K562 (cell line): Measurements from ENCODE around the gene DCDC2. TPM values are rescaled to one million over a fixed set of nuclear protein-coding genes. Genes with fewer than 3 reads are reported as not detected.

Experiments used
- ARID2 ChIP-seq: fragments of 450-650 bp; IDR thresholded peaks from 2 replicates; pipeline ENCODE4 v1.6.1; 2017; ENCODE audit warnings: antibody characterized with exemption, mild to moderate bottlenecking
- HDAC6 ChIP-seq: IDR thresholded peaks from 2 replicates; pipeline ENCODE4 v1.6.1; 2012; ENCODE audit warnings: low read depth, mild to moderate bottlenecking, control low read depth, inconsistent platforms, low read length, moderate library complexity
- JUND ChIP-seq, 2 experiments: IDR thresholded peaks; 2 replicates in 1 of 2; 3 replicates in 1 of 2; pipeline ENCODE4 v1.6.1; 2011; ENCODE audit warnings: borderline replicate concordance in 2 of 2, low read depth in 2 of 2, low read length in 2 of 2, improper control_type of control experiment in 1 of 2, missing biosample characterization in 1 of 2, missing genetic modification characterization in 1 of 2, missing genetic modification reagents in 1 of 2
- MCM2 ChIP-seq: fragments of 450-650 bp; IDR thresholded peaks from 2 replicates; pipeline ENCODE4 v1.6.1; 2017; ENCODE audit warnings: low read depth, mild to moderate bottlenecking
- NRF1 ChIP-seq, 2 experiments: fragments of 450-650 bp; IDR thresholded peaks in 1 of 2; conservative IDR thresholded peaks in 1 of 2; 2 replicates each; pipeline ENCODE4 v1.6.1; 2014; ENCODE audit warnings: mild to moderate bottlenecking in 2 of 2
- POU5F1 ChIP-seq: fragments of 150-350 bp; IDR thresholded peaks from 2 replicates; pipeline ENCODE4 v1.6.1; 2014; ENCODE audit warnings: borderline replicate concordance, low read length, low read depth, mild to moderate bottlenecking; ENCODE audit not compliant: partially characterized antibody
- SOX6 ChIP-seq: fragments of 450-650 bp; IDR thresholded peaks from 2 replicates; pipeline ENCODE4 v1.6.1; 2014; ENCODE audit warnings: mild to moderate bottlenecking
- SUPT5H ChIP-seq: fragments of 450-650 bp; IDR thresholded peaks from 2 replicates; pipeline ENCODE4 v1.6.1; 2016
- U2AF1 ChIP-seq: fragments of 200-400 bp; formaldehyde crosslinking; optimal IDR thresholded peaks from 2 replicates; pipeline ENCODE3; 2017; ENCODE audit warnings: mild to moderate bottlenecking, low read depth, low read length, moderate library complexity
- XRCC4 ChIP-seq: IDR thresholded peaks from one replicate; pipeline ENCODE4 v1.6.1; 2011; ENCODE audit not compliant: insufficient read depth, insufficient read length; ENCODE audit errors: extremely low read depth
- ZNF431 ChIP-seq: sonication (generic); formaldehyde crosslinking; IDR thresholded peaks from 2 replicates; pipeline ENCODE4 v1.8.0; 2022; ENCODE audit warnings: mild to moderate bottlenecking, missing genetic modification reagents
- ZNF79 ChIP-seq: fragments of 250-450 bp; sonication (Bioruptor Pico); IDR thresholded peaks from 2 replicates; pipeline ENCODE4 v1.4.0; 2020; ENCODE audit warnings: low read depth, mild to moderate bottlenecking, moderate library complexity
- polyA plus RNA-seq, 8 experiments: library from polyadenylated mRNA; depleted of rRNA in 4 of 8; stranded (reverse) in 5 of 8; unstranded in 3 of 8; fragments of >200 nt; fragmentation: Nextera tagmentation in 2 of 8; fragmentation: Illumina TruSeq in 1 of 8; extraction: Ambion mirVana in 2 of 8; extraction: Trizol in 1 of 8; gene quantifications; 2 replicates each; pipeline versions ENCODE4 v1.2.1 to v1.2.3, GENCODE V29; 2011 to 2014; ENCODE audit warnings: inconsistent platforms in 1 of 8, missing spikeins in 1 of 8
- total RNA-seq, 7 experiments: library from RNA; depleted of rRNA in 6 of 7; stranded (reverse); fragments of >200 nt in 6 of 7; fragmentation: Illumina TruSeq in 2 of 7; extraction: Trizol in 2 of 7; gene quantifications; 2 replicates each; pipeline versions ENCODE4 v1.2.1 to v1.2.3, GENCODE V29; 2011 to 2021; ENCODE audit warnings: low replicate concordance in 1 of 7
- TF ChIP-seq, protein P1 (sequence below): fragments of 250-450 bp; sonication (Bioruptor Pico); IDR thresholded peaks from 2 replicates; pipeline ENCODE4 v1.5.1; 2021; ENCODE audit warnings: mild to moderate bottlenecking
- TF ChIP-seq, protein P2 (sequence below): fragments of 200-600 bp; sonication (generic); IDR thresholded peaks from one replicate; pipeline ENCODE4 v1.6.1; 2012; ENCODE audit warnings: mild to moderate bottlenecking, low read depth, low read length, inconsistent platforms

Gene DCDC2
- total and polyA plus RNA-seq, 9 of the 15 experiments (the other 6 are each of a cell fraction or from before 2014, with no cell fraction given), result 0.04 TPM; not detected in 8

DNA sequence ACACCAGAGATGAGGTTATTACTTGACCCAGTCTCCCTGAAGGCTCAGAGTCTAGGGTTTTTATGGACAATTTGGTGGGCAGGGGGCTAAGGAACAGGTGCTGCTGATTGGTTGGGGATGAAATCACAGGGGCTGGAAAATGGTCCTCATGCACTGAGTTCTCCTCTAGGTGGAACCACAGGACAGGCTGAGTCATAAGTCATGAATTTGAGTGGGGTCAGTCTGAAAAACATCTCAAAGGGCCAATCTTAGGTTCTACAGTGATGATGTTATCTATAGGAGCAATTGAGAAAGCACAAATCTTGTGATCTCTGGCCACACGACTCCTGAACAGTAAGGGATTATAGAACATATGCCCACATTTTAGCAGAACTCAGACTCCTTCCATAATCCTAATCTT lies 39.0 kb upstream of the DCDC2 start (continued):
- TF ChIP-seq, protein P1, sequence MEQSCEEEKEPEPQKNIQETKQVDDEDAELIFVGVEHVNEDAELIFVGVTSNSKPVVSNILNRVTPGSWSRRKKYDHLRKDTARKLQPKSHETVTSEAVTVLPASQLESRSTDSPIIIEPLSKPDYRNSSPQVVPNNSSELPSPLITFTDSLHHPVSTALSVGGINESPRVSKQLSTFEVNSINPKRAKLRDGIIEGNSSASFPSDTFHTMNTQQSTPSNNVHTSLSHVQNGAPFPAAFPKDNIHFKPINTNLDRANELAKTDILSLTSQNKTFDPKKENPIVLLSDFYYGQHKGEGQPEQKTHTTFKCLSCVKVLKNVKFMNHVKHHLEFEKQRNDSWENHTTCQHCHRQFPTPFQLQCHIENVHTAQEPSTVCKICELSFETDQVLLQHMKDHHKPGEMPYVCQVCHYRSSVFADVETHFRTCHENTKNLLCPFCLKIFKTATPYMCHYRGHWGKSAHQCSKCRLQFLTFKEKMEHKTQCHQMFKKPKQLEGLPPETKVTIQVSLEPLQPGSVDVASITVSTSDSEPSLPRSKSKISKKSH (CRISPR knock-in tag), result no peak
- no peak for TF ChIP-seq HDAC6
- TF ChIP-seq ZNF79, result no peak
- no peak for TF ChIP-seq SUPT5H
- no peak for TF ChIP-seq U2AF1
- no peak for TF ChIP-seq SOX6
- no peak for TF ChIP-seq POU5F1
- peak; percentile 16; the same call in 1 of the 2 replicates for TF ChIP-seq JUND (IDR thresholded peaks at IDR 0.05; ENCODE audit: borderline replicate concordance, low read depth, low read length)
- TF ChIP-seq JUND (tag; IDR thresholded peaks at IDR 0.05; ENCODE audit: borderline replicate concordance, low read depth, low read length), result no peak
- TF ChIP-seq ZNF431 (CRISPR knock-in tag), result no peak
- TF ChIP-seq ARID2, result no peak
- TF ChIP-seq MCM2, result no peak
- TF ChIP-seq, protein P2, sequence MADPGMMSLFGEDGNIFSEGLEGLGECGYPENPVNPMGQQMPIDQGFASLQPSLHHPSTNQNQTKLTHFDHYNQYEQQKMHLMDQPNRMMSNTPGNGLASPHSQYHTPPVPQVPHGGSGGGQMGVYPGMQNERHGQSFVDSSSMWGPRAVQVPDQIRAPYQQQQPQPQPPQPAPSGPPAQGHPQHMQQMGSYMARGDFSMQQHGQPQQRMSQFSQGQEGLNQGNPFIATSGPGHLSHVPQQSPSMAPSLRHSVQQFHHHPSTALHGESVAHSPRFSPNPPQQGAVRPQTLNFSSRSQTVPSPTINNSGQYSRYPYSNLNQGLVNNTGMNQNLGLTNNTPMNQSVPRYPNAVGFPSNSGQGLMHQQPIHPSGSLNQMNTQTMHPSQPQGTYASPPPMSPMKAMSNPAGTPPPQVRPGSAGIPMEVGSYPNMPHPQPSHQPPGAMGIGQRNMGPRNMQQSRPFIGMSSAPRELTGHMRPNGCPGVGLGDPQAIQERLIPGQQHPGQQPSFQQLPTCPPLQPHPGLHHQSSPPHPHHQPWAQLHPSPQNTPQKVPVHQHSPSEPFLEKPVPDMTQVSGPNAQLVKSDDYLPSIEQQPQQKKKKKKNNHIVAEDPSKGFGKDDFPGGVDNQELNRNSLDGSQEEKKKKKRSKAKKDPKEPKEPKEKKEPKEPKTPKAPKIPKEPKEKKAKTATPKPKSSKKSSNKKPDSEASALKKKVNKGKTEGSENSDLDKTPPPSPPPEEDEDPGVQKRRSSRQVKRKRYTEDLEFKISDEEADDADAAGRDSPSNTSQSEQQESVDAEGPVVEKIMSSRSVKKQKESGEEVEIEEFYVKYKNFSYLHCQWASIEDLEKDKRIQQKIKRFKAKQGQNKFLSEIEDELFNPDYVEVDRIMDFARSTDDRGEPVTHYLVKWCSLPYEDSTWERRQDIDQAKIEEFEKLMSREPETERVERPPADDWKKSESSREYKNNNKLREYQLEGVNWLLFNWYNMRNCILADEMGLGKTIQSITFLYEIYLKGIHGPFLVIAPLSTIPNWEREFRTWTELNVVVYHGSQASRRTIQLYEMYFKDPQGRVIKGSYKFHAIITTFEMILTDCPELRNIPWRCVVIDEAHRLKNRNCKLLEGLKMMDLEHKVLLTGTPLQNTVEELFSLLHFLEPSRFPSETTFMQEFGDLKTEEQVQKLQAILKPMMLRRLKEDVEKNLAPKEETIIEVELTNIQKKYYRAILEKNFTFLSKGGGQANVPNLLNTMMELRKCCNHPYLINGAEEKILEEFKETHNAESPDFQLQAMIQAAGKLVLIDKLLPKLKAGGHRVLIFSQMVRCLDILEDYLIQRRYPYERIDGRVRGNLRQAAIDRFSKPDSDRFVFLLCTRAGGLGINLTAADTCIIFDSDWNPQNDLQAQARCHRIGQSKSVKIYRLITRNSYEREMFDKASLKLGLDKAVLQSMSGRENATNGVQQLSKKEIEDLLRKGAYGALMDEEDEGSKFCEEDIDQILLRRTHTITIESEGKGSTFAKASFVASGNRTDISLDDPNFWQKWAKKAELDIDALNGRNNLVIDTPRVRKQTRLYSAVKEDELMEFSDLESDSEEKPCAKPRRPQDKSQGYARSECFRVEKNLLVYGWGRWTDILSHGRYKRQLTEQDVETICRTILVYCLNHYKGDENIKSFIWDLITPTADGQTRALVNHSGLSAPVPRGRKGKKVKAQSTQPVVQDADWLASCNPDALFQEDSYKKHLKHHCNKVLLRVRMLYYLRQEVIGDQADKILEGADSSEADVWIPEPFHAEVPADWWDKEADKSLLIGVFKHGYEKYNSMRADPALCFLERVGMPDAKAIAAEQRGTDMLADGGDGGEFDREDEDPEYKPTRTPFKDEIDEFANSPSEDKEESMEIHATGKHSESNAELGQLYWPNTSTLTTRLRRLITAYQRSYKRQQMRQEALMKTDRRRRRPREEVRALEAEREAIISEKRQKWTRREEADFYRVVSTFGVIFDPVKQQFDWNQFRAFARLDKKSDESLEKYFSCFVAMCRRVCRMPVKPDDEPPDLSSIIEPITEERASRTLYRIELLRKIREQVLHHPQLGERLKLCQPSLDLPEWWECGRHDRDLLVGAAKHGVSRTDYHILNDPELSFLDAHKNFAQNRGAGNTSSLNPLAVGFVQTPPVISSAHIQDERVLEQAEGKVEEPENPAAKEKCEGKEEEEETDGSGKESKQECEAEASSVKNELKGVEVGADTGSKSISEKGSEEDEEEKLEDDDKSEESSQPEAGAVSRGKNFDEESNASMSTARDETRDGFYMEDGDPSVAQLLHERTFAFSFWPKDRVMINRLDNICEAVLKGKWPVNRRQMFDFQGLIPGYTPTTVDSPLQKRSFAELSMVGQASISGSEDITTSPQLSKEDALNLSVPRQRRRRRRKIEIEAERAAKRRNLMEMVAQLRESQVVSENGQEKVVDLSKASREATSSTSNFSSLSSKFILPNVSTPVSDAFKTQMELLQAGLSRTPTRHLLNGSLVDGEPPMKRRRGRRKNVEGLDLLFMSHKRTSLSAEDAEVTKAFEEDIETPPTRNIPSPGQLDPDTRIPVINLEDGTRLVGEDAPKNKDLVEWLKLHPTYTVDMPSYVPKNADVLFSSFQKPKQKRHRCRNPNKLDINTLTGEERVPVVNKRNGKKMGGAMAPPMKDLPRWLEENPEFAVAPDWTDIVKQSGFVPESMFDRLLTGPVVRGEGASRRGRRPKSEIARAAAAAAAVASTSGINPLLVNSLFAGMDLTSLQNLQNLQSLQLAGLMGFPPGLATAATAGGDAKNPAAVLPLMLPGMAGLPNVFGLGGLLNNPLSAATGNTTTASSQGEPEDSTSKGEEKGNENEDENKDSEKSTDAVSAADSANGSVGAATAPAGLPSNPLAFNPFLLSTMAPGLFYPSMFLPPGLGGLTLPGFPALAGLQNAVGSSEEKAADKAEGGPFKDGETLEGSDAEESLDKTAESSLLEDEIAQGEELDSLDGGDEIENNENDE, result no peak
- no peak for TF ChIP-seq NRF1 (conservative IDR thresholded peaks at IDR 0.05 in 1 of 2, IDR thresholded peaks at IDR 0.05 in 1 of 2)
- no peak for TF ChIP-seq XRCC4
